Duodenal mucosa (tissue), 2 donors: Measurements from ENCODE around the gene ZNF629.

Experiments used
- H3K27ac ChIP-seq: one replicate; pipeline ENCODE4 v1.7.0; 2013; ENCODE audit warnings: low read depth, low read length
- H3K27me3 ChIP-seq, 2 donors: one replicate each; pipeline ENCODE4 v1.7.0; 2013; ENCODE audit warnings: low read length in 2 of 2, control low read depth in 1 of 2; ENCODE audit not compliant: insufficient read depth in 2 of 2, control insufficient read depth in 1 of 2
- H3K36me3 ChIP-seq, 2 donors: one replicate each; pipeline ENCODE4 v1.7.0; 2013; ENCODE audit warnings: low read length in 2 of 2, control low read depth in 1 of 2; ENCODE audit not compliant: insufficient read depth in 2 of 2, control insufficient read depth in 1 of 2
- H3K4me1 ChIP-seq, 2 donors: one replicate each; pipeline ENCODE4 v1.7.0; 2013; ENCODE audit warnings: low read length in 2 of 2, control low read depth in 1 of 2; ENCODE audit not compliant: insufficient read depth in 2 of 2, control insufficient read depth in 1 of 2
- H3K4me3 ChIP-seq, 2 donors: one replicate each; pipeline ENCODE4 v1.7.0; 2013; ENCODE audit warnings: low read length in 2 of 2, low read depth in 1 of 2
- H3K9ac ChIP-seq, 2 donors: one replicate each; pipeline ENCODE4 v1.7.0; 2013; ENCODE audit warnings: low read length in 2 of 2, low read depth in 1 of 2
- H3K9me3 ChIP-seq, 2 donors: one replicate each; pipeline ENCODE4 v1.7.0; 2013; ENCODE audit warnings: low read length in 2 of 2, control low read depth in 1 of 2; ENCODE audit not compliant: control insufficient read depth in 1 of 2

Gene ZNF629

DNA sequence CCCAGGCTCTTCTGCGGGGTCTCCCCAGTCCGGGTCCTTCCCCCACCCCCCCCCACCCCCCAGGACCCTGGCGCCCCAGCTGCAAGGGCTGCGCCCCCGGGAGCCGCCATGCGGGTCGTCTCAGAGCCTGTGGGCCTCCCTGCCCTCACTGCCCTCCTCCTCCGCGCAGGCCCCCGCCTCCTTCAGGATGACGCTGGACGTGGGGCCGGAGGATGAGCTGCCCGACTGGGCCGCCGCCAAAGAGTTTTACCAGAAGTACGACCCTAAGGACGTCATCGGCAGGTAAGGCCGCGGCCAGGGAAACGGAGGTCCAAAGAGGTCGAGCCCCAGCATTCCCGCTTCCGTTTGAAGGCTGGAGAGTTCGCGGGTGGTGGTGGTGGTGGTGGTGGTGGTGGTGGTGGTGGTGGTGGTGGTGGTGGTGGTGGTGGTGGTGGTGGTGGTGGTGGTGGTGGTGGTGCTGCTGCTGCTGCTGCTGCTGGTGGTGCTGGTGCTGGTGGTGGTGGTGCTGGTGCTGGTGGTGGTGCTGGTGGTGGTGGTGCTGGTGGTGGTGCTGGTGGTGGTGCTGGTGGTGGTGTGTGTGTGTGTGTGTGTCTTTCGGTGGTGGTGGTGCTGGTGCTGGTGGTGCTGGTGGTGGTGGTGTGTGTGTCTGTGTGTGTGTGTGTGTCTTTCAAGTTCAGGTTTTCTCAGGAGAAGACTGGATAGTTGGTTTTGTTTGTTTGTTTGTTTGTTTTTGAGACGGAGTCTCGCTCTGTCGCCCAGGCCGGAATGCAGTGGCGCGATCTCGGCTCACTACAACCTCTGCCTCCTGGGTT lies 38.2 kb downstream of the ZNF629 start:
- Histone ChIP-seq H3K4me3 (peak overlapping the region; percentile 66 to 82), H3K27me3 (no peaks in the 10 kb centered on the region), H3K4me1 (peaks cover 13 to 19% of the 10 kb centered on the region in 2 donors), H3K36me3 (peaks cover 13 to 41% of the 10 kb centered on the region in 2 donors), H3K27ac (no peak overlapping the region), H3K9me3 (no peaks in the 10 kb centered on the region), H3K9ac (peak overlapping the region in 1 of 2 donors; percentile 49)

- Histone ChIP-seq H3K27me3 (no peaks in the 10 kb centered on the region), H3K36me3 (peaks cover 12 to 38% of the 10 kb centered on the region in 2 donors), H3K27ac (peak within 1 kb of the TSS; percentile 78), H3K9me3 (no peaks in the 10 kb centered on the region), H3K4me1 (peaks cover 13 to 19% of the 10 kb centered on the region in 2 donors), H3K4me3 (peak within 1 kb of the TSS; percentile 66 to 82), H3K9ac (peak within 1 kb of the TSS; percentile 61 to 64)
Measured at GRCh38 chr16:30747799-30748633, 39.0 kb downstream of the ZNF629 start, which contains the start of gene PHKG2. Gene PHKG2, plus strand, starts transcription at chr16:30748425. Its CDS starts 396 bp downstream, at chr16:30748821.

GRCh38 chr16:30747331-30747730 lies 39.7 kb downstream of the ZNF629 start:
- Histone ChIP-seq H3K27me3 (no peaks in the 10 kb centered on the region), H3K9me3 (no peaks in the 10 kb centered on the region), H3K4me1 (peaks cover 13 to 19% of the 10 kb centered on the region in 2 donors), H3K9ac (peak overlapping the region; percentile 61 to 64), H3K27ac (peak overlapping the region; percentile 78), H3K36me3 (peaks cover 12 to 32% of the 10 kb centered on the region in 2 donors), H3K4me3 (peak overlapping the region; percentile 66 to 78)

- no peak overlapping the region for H3K27ac ChIP-seq
- no peak overlapping the region for H3K9ac ChIP-seq
- peaks cover 15 to 34% of the 10 kb centered on the region in 2 donors for H3K36me3 ChIP-seq
- H3K4me1 ChIP-seq = peaks cover 17 to 24% of the 10 kb centered on the region in 2 donors
- H3K27me3 ChIP-seq = no peaks in the 10 kb centered on the region
- no peak overlapping the region for H3K4me3 ChIP-seq
- no peaks in the 10 kb centered on the region for H3K9me3 ChIP-seq
Measured at GRCh38 chr16:30746638-30747175, 40.3 kb downstream of the ZNF629 start.

- peaks cover 13 to 25% of the 10 kb centered on the region in 2 donors for H3K36me3 ChIP-seq
- peaks cover 32 to 40% of the 10 kb centered on the region in 2 donors for H3K4me1 ChIP-seq
- no peak overlapping the region for H3K4me3 ChIP-seq
- H3K27me3 ChIP-seq = no peaks in the 10 kb centered on the region
- no peak overlapping the region for H3K27ac ChIP-seq
- no peak overlapping the region for H3K9ac ChIP-seq
- H3K9me3 ChIP-seq = no peaks in the 10 kb centered on the region
Measured at GRCh38 chr16:30745082-30745481, 41.9 kb downstream of the ZNF629 start.

DNA sequence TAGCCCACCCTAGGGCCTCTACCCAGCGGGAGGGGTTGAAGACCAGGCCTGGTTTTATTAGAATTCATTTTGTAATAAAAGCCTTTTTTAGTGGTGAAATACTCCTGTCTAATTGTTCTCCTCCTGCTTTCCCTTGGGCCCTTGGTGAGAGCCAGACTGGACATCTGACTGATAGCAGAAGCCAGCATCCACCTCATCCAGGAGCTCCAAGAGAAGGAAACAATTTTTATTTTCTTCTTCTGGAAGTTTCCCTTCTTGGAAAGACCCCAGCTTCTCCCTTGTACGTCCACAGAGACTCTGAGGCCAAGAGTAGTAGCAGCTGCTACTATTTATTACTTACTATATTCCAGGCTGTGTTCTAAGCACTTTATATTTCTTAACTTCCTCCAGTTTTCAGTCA lies 42.8 kb downstream of the ZNF629 start:
- Histone ChIP-seq H3K27ac (no peak overlapping the region), H3K4me1 (peaks cover 41 to 48% of the 10 kb centered on the region in 2 donors), H3K9me3 (no peaks in the 10 kb centered on the region), H3K9ac (no peak overlapping the region), H3K36me3 (peaks cover 13 to 31% of the 10 kb centered on the region in 2 donors), H3K27me3 (no peaks in the 10 kb centered on the region), H3K4me3 (no peak overlapping the region)

- H3K4me1 ChIP-seq = peaks cover 42 to 48% of the 10 kb centered on the region in 2 donors
- peaks cover 17 to 36% of the 10 kb centered on the region in 2 donors for H3K36me3 ChIP-seq
- H3K27me3 ChIP-seq = no peaks in the 10 kb centered on the region
- no peak overlapping the region for H3K9ac ChIP-seq
- no peak overlapping the region for H3K27ac ChIP-seq
- H3K9me3 ChIP-seq = no peaks in the 10 kb centered on the region
- H3K4me3 ChIP-seq = no peak overlapping the region
Measured at GRCh38 chr16:30743716-30744115, 43.3 kb downstream of the ZNF629 start.

DNA sequence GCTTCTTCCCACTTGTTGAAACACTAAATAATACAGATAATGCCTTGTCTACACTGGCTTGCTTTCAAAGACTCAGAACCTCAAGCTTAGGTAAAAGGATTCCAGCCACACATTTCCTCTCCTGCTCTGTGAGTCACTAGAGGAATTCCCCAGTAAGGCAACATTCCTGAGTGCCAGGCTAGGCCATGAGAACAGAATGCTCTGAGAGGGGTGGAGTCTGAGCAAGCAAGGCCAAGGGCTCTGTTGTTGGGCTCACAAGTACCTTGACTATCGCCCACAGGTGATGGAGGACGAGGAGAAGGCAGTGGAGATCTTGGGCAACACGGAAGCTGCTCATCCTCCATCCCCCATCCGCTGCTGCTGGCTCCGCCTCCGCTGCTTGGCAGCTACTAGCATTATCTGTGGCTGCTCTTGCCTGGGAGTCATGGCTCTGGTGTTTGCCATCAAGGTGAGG lies 45.5 kb downstream of the ZNF629 start:
- Histone ChIP-seq H3K27ac (peak overlapping the region; percentile 27), H3K4me1 (peaks cover 30 to 36% of the 10 kb centered on the region in 2 donors), H3K36me3 (peaks cover 24 to 58% of the 10 kb centered on the region in 2 donors), H3K4me3 (no peak overlapping the region), H3K9me3 (no peaks in the 10 kb centered on the region), H3K9ac (peak overlapping the region in 1 of 2 donors; percentile 1), H3K27me3 (no peaks in the 10 kb centered on the region)

DNA sequence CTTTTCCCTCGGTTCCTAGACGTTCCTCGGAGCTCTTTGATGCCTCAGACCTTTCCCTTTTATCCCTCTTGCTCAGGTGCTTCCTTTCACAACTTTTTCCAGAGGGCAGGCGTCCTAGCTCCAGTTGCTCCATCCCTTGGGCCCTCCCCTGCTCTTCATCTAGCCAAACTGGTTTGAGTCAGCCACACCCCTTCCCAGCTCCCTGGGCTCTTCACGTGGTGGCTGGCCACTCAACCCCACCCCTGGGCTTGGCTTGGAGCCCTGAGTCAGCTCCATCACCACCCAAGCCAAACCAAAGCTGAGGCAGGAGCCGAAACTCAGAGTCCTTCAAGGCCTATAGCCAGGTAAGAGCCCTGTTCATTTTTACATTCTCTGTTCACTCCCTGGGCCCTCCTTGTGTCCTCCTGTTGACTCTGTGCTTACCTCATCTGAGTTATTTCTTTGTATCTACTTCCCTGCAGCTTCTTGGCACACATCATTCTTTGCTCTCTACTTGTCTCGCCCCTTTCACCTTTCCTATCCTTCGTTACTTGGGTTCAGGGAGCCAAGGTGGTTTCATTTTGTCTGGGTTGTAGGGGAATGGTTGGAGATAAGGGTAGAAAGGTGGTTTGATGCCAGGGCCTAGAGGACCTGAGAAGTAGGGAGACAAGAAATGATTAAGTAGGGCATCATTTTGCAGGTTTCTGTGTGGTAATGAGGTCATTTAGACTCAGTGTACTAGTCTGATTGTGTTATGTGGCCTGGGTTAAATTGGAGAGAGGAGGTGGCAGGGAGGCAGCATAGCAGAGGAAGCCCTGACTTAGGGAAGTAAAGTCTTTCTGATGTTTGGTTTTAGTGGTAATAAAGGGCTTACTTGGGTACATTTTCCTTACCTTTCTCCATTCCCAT lies 46.4 kb downstream of the ZNF629 start:
- Histone ChIP-seq H3K9me3 (no peaks in the 10 kb centered on the region), H3K36me3 (peaks cover 32 to 67% of the 10 kb centered on the region in 2 donors), H3K27me3 (no peaks in the 10 kb centered on the region), H3K9ac (peak overlapping the region; percentile 15 to 31), H3K4me3 (peak overlapping the region in 1 of 2 donors; percentile 16), H3K27ac (peak overlapping the region; percentile 40), H3K4me1 (peaks cover 29 to 35% of the 10 kb centered on the region in 2 donors)
